Spleen (tissue), 7 donors: ENCODE data around the gene SLC29A3.

ENCODE experiments used
- CTCF ChIP-seq, 11 experiments: fragments of 200-600 bp in 7 of 11; fragments of 450-650 bp in 4 of 11; sonication (generic) in 4 of 11; IDR thresholded peaks in 8 of 11; conservative IDR thresholded peaks in 3 of 11; 1 replicate in 7 of 11; 2 replicates in 4 of 11; pipeline versions ENCODE4 v1.4.0 to v1.8.0; 2016 to 2021; ENCODE audit warnings: antibody characterized with exemption in 11 of 11, inconsistent platforms in 4 of 11, mild to moderate bottlenecking in 1 of 11
- POLR2AphosphoS5 ChIP-seq, 3 donors: sonication (generic); formaldehyde crosslinking; IDR thresholded peaks; one replicate each; pipeline ENCODE4 v1.5.1; 2017; ENCODE audit warnings: antibody characterized with exemption in 3 of 3
- donor health status: DM: no; HTN: no; CAD: no; lungs with moderate emphysema.
- donor health status: DM: no; HTN: no; CAD: no.
- donor health status: DM: no; HTN: no; CAD: no.

- no peak for TF ChIP-seq CTCF (IDR thresholded peaks at IDR 0.05 in 8 of 11, conservative IDR thresholded peaks at IDR 0.05 in 3 of 11)
- no peak for TF ChIP-seq POLR2AphosphoS5 (IDR thresholded peaks at IDR 0.05)
Observed at GRCh38 chr10:71372882-71373495, 53.9 kb downstream of the SLC29A3 start.
